ENCODE data around the gene PLXNB1.

Gene PLXNB1

DNA sequence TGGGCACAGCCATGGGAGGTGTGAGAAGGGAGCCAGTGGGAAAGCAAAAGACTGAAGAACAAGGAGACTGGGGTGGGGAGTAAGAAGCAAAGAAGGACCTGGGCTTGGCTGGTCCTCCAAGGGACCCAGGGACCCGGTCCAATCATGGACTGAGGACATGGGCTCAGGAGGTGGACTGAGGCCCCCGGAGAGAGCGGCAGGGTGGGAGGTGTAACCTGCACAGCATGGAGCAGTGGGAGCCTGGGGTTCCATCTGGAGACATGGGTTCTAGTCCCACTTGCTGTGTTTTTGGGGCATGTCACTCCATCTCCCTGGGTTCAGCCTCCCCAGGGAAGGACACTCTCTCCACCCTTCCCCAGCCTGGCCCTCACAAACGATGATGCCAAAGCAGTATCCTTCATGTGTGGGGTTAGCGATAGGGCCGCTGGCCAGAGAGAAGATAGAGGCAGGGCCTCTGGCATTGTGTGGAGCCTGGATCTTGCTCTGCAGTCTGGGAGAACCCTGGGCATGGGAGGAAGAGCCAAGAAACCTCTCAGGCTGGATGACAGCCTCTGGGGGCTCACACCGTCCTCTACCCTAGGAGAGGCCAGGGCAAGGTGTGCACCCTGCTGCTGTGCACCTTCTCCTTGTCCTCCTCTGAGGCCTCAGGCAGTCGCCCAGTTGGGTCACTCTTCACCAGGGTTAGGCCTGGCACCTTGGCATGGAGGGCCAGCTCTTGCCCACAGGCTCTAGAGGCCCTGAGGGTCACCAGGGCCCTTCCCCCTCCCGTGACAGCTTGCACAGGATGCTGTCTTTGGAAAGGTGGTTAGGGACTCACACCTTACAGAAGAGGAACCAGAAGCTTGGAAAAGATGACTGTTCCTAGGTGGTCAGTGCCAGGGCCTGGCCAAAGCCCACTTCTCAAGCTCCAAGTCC is 31.9 kb downstream of the PLXNB1 start:
- Histone ChIP-seq H3K36me3 (ENCODE audit: control insufficient read depth, insufficient read depth, low read length) (peaks cover 2% of the 10 kb centered on the region; the same call in 1 of the 2 replicates), H3K4me1 (ENCODE audit: control insufficient read depth, insufficient read depth, low read length) (0 out of 2 replicates have a peak, but pooled peaks cover 5% of the 10 kb centered on the region), H3K9me3 (ENCODE audit: control insufficient read depth, insufficient read depth, low read length) (no peaks in the 10 kb centered on the region), H3K27me3 (ENCODE audit: control insufficient read depth, insufficient read depth, low read length) (no peaks in the 10 kb centered on the region), H3K27ac (ENCODE audit: low read length) (no peak overlapping the region), H3K4me3 (ENCODE audit: low read length) (no peak overlapping the region)
- no CpG with 5 or more reads among the region's 9 CpGs for WGBS (ENCODE audit: insufficient coverage, insufficient read length)
- no peak for DNase-seq (ENCODE audit: low read depth, low spot score)

GRCh38 chr3:48395714-48396113 is 34.2 kb downstream of the PLXNB1 start:
- H3K27ac ChIP-seq (ENCODE audit: low read length), result no peak overlapping the region
- 0 out of 2 replicates have a peak, but pooled peaks cover 5% of the 10 kb centered on the region for H3K4me1 ChIP-seq (ENCODE audit: control insufficient read depth, insufficient read depth, low read length)
- H3K9me3 ChIP-seq (ENCODE audit: control insufficient read depth, insufficient read depth, low read length), result no peaks in the 10 kb centered on the region
- no peaks in the 10 kb centered on the region for H3K36me3 ChIP-seq (ENCODE audit: control insufficient read depth, insufficient read depth, low read length)
- no peaks in the 10 kb centered on the region for H3K27me3 ChIP-seq (ENCODE audit: control insufficient read depth, insufficient read depth, low read length)
- no CpG with 5 or more reads among the region's 3 CpGs for WGBS (ENCODE audit: insufficient coverage, insufficient read length)
- no peak for DNase-seq (ENCODE audit: low read depth, low spot score)
- no peak overlapping the region for H3K4me3 ChIP-seq (ENCODE audit: low read length)

GRCh38 chr3:48394391-48394790 is 35.5 kb downstream of the PLXNB1 start:
- DNase-seq (ENCODE audit: low read depth, low spot score), result no peak
- no CpG with 5 or more reads among the region's 2 CpGs for WGBS (ENCODE audit: insufficient coverage, insufficient read length)

DNA sequence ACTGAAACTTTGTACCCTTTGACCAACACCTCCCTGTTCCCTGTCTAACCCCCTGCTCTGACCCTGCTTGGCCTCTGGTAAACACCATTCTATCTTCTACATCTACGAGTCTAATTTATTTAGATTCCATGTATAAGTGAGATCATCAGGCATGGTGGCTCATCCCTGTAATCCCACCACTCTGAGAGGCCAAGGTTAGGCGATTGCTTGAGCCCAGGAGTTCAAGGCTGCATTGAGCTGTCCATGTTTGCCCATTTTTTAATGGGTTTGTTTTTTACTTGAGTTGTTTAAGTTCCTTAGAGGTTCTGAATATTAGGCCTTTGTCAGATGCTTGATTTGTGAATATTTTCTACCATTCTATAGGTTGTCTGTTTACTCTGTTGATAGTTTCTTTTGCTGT is 40.9 kb downstream of the PLXNB1 start:
- no peaks in the 10 kb centered on the region for H3K4me1 ChIP-seq (ENCODE audit: control insufficient read depth, insufficient read depth, low read length)
- H3K27me3 ChIP-seq (ENCODE audit: control insufficient read depth, insufficient read depth, low read length), result no peaks in the 10 kb centered on the region
- H3K27ac ChIP-seq (ENCODE audit: low read length), result no peak overlapping the region
- H3K4me3 ChIP-seq (ENCODE audit: low read length), result no peak overlapping the region
- H3K9me3 ChIP-seq (ENCODE audit: control insufficient read depth, insufficient read depth, low read length), result no peaks in the 10 kb centered on the region
- no peaks in the 10 kb centered on the region for H3K36me3 ChIP-seq (ENCODE audit: control insufficient read depth, insufficient read depth, low read length)
- no CpG with 5 or more reads among the region's 2 CpGs for WGBS (ENCODE audit: insufficient coverage, insufficient read length)
- DNase-seq (ENCODE audit: low read depth, low spot score), result no peak

More at GRCh38 chr3:48394391-48394790, 35.5 kb downstream of the PLXNB1 start:
- Histone ChIP-seq H3K27me3 (ENCODE audit: control insufficient read depth, insufficient read depth, low read length) (no peaks in the 10 kb centered on the region), H3K36me3 (ENCODE audit: control insufficient read depth, insufficient read depth, low read length) (no peaks in the 10 kb centered on the region), H3K27ac (ENCODE audit: low read length) (no peak overlapping the region), H3K4me3 (ENCODE audit: low read length) (no peak overlapping the region), H3K9me3 (ENCODE audit: control insufficient read depth, insufficient read depth, low read length) (no peaks in the 10 kb centered on the region), H3K4me1 (ENCODE audit: control insufficient read depth, insufficient read depth, low read length) (0 out of 2 replicates have a peak, but pooled peaks cover 5% of the 10 kb centered on the region)

DNA sequence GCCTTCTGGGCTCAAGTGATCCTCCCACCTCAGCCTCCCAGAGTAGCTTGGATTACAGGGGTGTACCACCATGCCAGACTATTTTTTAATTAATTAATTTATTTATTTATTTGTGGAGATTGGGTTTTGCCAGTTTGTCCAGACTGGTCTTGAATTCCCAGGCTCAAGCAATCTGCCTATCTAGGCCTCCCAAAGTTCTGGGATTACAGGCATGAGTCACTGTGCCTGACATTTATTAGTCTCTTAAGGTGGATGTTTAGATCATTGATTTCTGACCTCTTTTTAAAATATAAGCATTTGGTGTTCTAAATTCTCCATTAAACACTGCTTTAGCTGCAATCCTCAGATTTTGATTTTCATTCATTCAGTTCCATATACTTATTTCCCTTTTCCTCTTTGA is 42.3 kb downstream of the PLXNB1 start:
- H3K9me3 ChIP-seq (ENCODE audit: control insufficient read depth, insufficient read depth, low read length), result no peaks in the 10 kb centered on the region
- H3K4me1 ChIP-seq (ENCODE audit: control insufficient read depth, insufficient read depth, low read length), result no peaks in the 10 kb centered on the region
- H3K27me3 ChIP-seq (ENCODE audit: control insufficient read depth, insufficient read depth, low read length), result no peaks in the 10 kb centered on the region
- H3K4me3 ChIP-seq (ENCODE audit: low read length), result no peak overlapping the region
- H3K36me3 ChIP-seq (ENCODE audit: control insufficient read depth, insufficient read depth, low read length), result no peaks in the 10 kb centered on the region
- H3K27ac ChIP-seq (ENCODE audit: low read length), result no peak overlapping the region
- no peak for DNase-seq (ENCODE audit: low read depth, low spot score)

- DNase-seq (ENCODE audit: low read depth, low spot score), result no peak
- no peak overlapping the region for H3K4me3 ChIP-seq (ENCODE audit: low read length)
- H3K9me3 ChIP-seq (ENCODE audit: control insufficient read depth, insufficient read depth, low read length), result no peaks in the 10 kb centered on the region
- no CpG with 5 or more reads among the region's 5 CpGs for WGBS (ENCODE audit: insufficient coverage, insufficient read length)
- peaks cover 2% of the 10 kb centered on the region; the same call in 1 of the 2 replicates for H3K4me1 ChIP-seq (ENCODE audit: control insufficient read depth, insufficient read depth, low read length)
- no peaks in the 10 kb centered on the region for H3K27me3 ChIP-seq (ENCODE audit: control insufficient read depth, insufficient read depth, low read length)
- no peaks in the 10 kb centered on the region for H3K36me3 ChIP-seq (ENCODE audit: control insufficient read depth, insufficient read depth, low read length)
- H3K27ac ChIP-seq (ENCODE audit: low read length), result no peak overlapping the region
Observed at GRCh38 chr3:48372862-48373435, 56.9 kb downstream of the PLXNB1 start.

- H3K4me3 ChIP-seq (ENCODE audit: low read length), result no peak overlapping the region
- H3K27ac ChIP-seq (ENCODE audit: low read length), result no peak overlapping the region
- no peaks in the 10 kb centered on the region for H3K36me3 ChIP-seq (ENCODE audit: control insufficient read depth, insufficient read depth, low read length)
- no peaks in the 10 kb centered on the region for H3K9me3 ChIP-seq (ENCODE audit: control insufficient read depth, insufficient read depth, low read length)
- no peaks in the 10 kb centered on the region for H3K27me3 ChIP-seq (ENCODE audit: control insufficient read depth, insufficient read depth, low read length)
- H3K4me1 ChIP-seq (ENCODE audit: control insufficient read depth, insufficient read depth, low read length), result peaks cover 2% of the 10 kb centered on the region; the same call in 1 of the 2 replicates
- DNase-seq (ENCODE audit: low read depth, low spot score), result no peak
- WGBS (ENCODE audit: insufficient coverage, insufficient read length), result no CpG with 5 or more reads among the region's 7 CpGs
Observed at GRCh38 chr3:48372377-48372770, 57.5 kb downstream of the PLXNB1 start.

DNA sequence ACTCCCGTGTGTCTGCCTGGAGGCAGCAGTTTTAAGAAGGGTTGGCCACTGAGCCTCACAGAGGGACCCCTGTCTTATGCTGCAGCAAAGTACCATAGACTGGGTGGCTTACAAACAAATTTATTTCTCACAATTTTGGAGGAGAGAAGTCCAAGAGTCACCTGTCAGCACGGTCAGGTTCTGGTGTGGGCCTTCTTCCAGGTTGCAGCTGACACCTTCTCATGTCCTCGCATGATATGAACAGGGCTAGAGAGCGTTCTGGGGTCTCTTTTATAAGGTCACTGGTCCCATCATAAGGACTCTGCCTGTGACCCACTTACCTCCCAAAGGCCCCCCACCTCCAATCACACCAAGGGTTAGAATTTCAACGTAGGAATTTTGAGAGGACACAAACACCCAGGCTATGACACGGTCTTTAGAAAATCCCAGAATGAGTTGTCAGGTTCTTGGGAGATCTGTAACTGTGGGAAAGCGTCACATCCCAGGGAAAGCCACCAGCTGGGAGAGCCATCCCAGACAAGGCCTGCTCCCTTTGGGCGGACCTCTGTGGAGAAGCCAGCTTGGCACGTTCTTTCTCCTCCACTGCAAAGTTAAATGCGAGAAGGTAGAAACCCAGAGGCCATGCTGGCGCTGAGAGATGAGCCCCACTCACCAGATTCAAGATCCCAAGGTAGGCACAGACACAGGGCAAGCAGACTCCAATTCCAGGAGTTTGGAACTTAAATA is 58.1 kb downstream of the PLXNB1 start, which contains the start of gene FBXW12:
Gene FBXW12, plus strand, starts transcription at position 569 of the 726 bp plus-strand sequence. CDS start 549 bp downstream, outside the sequence.
- WGBS (ENCODE audit: insufficient coverage, insufficient read length), result no CpG with 5 or more reads among the region's 11 CpGs
- Histone ChIP-seq H3K27ac (ENCODE audit: low read length) (no peak within 1 kb of the TSS), H3K4me3 (ENCODE audit: low read length) (no peak within 1 kb of the TSS), H3K27me3 (ENCODE audit: control insufficient read depth, insufficient read depth, low read length) (no peaks in the 10 kb centered on the region), H3K9me3 (ENCODE audit: control insufficient read depth, insufficient read depth, low read length) (no peaks in the 10 kb centered on the region), H3K36me3 (ENCODE audit: control insufficient read depth, insufficient read depth, low read length) (no peaks in the 10 kb centered on the region), H3K4me1 (ENCODE audit: control insufficient read depth, insufficient read depth, low read length) (peaks cover 2% of the 10 kb centered on the region; the same call in 1 of the 2 replicates)
- no peak for DNase-seq (ENCODE audit: low read depth, low spot score)

- Histone ChIP-seq H3K27ac (ENCODE audit: low read length) (no peak overlapping the region), H3K4me1 (ENCODE audit: control insufficient read depth, insufficient read depth, low read length) (peaks cover 2% of the 10 kb centered on the region; the same call in 1 of the 2 replicates), H3K9me3 (ENCODE audit: control insufficient read depth, insufficient read depth, low read length) (no peaks in the 10 kb centered on the region), H3K27me3 (ENCODE audit: control insufficient read depth, insufficient read depth, low read length) (no peaks in the 10 kb centered on the region), H3K36me3 (ENCODE audit: control insufficient read depth, insufficient read depth, low read length) (no peaks in the 10 kb centered on the region), H3K4me3 (ENCODE audit: low read length) (no peak overlapping the region)
- WGBS (ENCODE audit: insufficient coverage, insufficient read length), result 100% methylated on average over 1 of the region's 7 CpGs
- no peak for DNase-seq (ENCODE audit: low read depth, low spot score)
Observed at GRCh38 chr3:48370333-48370713, 59.6 kb downstream of the PLXNB1 start.

DNA sequence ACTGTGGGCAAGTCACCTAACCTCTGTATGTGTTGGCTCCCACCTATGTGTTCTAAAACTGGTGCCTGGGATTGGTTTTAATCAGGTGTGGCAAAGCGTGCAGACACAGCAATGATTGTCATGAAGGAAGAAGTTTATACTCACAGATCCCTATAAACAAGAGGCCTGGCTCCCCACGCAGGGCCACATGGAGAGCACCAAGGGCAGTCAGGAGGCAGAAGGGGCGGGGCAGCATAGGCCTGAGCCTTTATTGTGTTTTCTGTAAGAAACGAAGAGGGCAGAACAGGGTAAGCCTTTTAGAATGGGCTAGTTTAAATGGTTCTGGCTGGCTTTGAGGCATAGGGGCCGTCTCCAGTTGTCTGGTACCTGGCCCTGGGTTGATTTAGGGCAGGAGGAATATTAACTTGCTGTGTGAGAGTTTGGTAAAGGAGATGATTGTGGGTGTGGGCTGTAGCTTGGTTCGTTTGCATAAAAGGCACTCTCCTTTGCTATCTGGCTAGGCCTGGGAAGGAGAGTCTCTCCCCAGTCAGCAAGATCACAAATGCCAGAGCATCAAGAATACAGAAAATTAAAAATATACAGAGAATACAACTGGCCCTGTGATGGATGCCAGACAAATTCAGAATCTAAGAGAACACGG is 60.1 kb downstream of the PLXNB1 start:
- no peaks in the 10 kb centered on the region for H3K9me3 ChIP-seq (ENCODE audit: control insufficient read depth, insufficient read depth, low read length)
- WGBS (ENCODE audit: insufficient coverage, insufficient read length), result no CpG with 5 or more reads among the region's 7 CpGs
- no peaks in the 10 kb centered on the region for H3K27me3 ChIP-seq (ENCODE audit: control insufficient read depth, insufficient read depth, low read length)
- H3K4me1 ChIP-seq (ENCODE audit: control insufficient read depth, insufficient read depth, low read length), result peaks cover 2% of the 10 kb centered on the region; the same call in 1 of the 2 replicates
- no peak for DNase-seq (ENCODE audit: low read depth, low spot score)
- H3K4me3 ChIP-seq (ENCODE audit: low read length), result no peak overlapping the region
- no peaks in the 10 kb centered on the region for H3K36me3 ChIP-seq (ENCODE audit: control insufficient read depth, insufficient read depth, low read length)
- no peak overlapping the region for H3K27ac ChIP-seq (ENCODE audit: low read length)
